Brain microvascular endothelial cell (primary cell): Measurements from ENCODE around the gene KIZ.

ENCODE experiments used
- DNase-seq: peaks from one replicate; pipeline ENCODE4 v3.0.0-alpha.2; 2020
- H3K27ac ChIP-seq: fragments of 250-450 bp; sonication (Bioruptor Pico); 2 replicates; pipeline ENCODE4 v1.5.1; 2020; ENCODE audit warnings: mild to moderate bottlenecking, moderate library complexity
- H3K27me3 ChIP-seq: fragments of 250-450 bp; sonication (Bioruptor Pico); replicated peaks from 2 replicates; pipeline ENCODE4 v1.5.1; 2020; ENCODE audit warnings: mild to moderate bottlenecking
- H3K36me3 ChIP-seq: fragments of 250-450 bp; sonication (Bioruptor Pico); replicated peaks from 2 replicates; pipeline ENCODE4 v1.5.1; 2020; ENCODE audit warnings: mild to moderate bottlenecking
- H3K4me3 ChIP-seq: 2 replicates; pipeline ENCODE4 v1.5.1; 2011; ENCODE audit warnings: low read depth, mild to moderate bottlenecking, control low read depth, low read length, moderate library complexity
- in situ Hi-C: cut with HindIII; loops from 2 replicates; pipeline ENCODE4 v1.10.0; 2017; ENCODE audit warnings: low sequenced_read_pairs, low pct_ligation_motif_present
- TF ChIP-seq, protein P1 (sequence below): IDR thresholded peaks from 2 replicates; pipeline ENCODE4 v1.5.1; 2011; ENCODE audit warnings: low read depth, mild to moderate bottlenecking, moderate library complexity, low read length, control low read depth, inconsistent platforms; ENCODE audit errors: missing control alignments

KIZ gene

DNA sequence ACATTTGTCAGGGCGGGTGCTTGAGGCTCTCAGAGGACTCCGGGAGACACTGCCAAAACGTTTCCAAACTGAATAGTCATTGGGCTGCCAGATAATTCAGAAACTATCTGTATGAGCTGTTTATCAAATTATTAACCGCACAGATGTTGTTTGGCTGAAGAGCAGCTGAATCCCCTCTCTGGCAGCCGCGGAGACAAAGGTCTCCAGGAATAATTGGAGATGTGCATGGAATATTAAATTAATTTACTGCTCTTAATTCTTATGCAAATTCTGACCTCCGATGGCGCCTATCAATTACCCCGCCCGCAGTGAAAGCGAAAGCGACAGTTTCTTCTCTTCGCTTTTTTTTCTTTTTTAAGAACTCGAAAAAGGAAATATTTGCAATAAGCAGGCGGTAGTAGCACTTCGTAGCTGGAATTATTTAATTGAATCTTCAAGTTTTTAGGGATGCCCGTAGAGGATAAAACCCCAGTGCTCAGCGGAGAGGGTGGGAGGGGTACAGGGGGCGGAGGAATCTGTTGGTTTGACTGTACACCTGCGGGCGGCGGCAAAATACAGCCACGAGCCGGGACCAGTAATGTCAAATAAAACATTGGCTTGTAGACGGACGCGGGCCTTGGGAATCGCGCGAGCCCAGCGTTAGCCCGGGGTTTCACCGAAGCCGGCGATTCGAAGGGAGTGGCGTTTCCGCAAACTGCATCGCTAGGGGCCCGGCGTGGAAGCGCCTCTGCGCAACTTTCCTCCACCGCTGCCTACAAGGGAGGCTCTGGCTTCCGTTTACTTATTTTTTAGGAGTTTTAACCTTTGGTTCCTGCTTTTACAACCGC lies 25.9 kb upstream of the KIZ start:
- H3K27ac ChIP-seq = no peak overlapping the region

DNA sequence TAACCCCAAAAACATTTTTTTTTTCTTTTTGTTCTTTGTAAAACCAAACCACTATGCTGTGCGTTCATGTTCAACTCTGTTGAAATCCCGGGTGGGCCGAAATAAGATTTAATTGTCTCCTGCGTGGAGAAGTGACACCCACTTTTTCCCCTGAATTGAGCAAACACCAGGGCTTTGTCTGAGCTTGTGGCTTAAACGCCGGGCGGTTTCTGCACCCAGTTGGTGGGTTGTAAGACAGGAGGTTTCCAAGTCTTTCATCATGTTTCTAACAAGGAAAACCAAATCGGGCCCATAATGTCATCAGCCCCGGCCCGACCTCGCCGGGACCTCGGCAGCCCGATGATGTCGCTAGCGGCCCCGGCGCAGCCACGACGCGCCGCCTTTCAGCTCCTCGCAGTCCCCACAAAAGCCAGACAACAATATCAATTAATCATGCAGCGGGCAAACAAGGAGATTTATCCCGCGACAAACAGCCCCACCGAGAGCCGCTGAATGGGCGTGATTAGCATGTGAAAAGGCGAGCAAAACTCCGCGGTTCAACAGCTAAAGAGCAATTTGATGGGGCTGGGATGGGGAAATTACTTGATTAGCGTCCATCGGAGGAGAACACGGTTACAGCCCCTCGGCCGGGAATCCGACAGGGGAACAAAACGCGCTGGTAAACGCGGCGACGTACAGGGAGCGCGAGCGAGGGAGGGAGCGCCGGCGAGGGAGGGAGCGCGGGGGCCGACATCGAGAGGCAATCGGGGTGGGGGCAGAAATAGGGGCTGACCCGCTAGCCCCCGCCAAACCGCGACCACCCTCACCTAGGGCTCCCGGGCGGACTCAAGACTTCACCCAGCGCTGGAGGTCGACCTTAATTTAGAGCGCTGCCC lies 25.1 kb upstream of the KIZ start:
- no peak overlapping the region for H3K27ac ChIP-seq
- in situ Hi-C loops = no loop called here

More for the DNA sequence above, 25.9 kb upstream of the KIZ start:
- Histone ChIP-seq H3K27me3 (peaks cover 73% of the 10 kb centered on the region), H3K36me3 (no peaks in the 10 kb centered on the region), H3K4me3 (peak overlapping the region; percentile 12)
- DNase-seq = no peak
- in situ Hi-C loops = no loop called here
- TF ChIP-seq, protein P1, sequence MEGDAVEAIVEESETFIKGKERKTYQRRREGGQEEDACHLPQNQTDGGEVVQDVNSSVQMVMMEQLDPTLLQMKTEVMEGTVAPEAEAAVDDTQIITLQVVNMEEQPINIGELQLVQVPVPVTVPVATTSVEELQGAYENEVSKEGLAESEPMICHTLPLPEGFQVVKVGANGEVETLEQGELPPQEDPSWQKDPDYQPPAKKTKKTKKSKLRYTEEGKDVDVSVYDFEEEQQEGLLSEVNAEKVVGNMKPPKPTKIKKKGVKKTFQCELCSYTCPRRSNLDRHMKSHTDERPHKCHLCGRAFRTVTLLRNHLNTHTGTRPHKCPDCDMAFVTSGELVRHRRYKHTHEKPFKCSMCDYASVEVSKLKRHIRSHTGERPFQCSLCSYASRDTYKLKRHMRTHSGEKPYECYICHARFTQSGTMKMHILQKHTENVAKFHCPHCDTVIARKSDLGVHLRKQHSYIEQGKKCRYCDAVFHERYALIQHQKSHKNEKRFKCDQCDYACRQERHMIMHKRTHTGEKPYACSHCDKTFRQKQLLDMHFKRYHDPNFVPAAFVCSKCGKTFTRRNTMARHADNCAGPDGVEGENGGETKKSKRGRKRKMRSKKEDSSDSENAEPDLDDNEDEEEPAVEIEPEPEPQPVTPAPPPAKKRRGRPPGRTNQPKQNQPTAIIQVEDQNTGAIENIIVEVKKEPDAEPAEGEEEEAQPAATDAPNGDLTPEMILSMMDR = no peak

DNA sequence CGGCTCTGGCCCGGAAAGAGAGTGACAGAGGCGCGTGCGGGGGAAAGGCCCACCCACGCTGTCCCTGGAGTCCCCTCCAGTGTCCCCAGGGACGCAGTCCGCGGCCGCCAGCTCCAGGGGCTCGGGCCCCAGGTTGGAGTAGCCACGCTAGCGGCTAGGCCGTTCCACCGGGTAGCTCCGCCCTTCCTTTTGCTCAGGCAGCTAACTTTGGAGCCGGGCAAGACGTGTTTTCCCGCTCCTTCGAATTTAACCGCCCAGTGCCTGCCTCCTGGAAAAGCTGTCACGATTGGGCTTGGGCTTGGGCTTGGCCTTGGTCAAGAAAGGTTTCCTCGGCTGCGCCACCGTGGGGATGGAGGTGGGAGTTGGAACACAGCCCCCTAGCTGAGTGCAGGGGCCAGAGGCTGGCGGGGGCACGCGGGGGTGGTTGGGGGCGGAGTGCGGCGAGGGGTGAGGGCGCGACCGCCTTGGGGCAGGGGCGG lies 24.4 kb upstream of the KIZ start:
- in situ Hi-C loops = no loop called here
- H3K36me3 ChIP-seq = no peaks in the 10 kb centered on the region
- DNase-seq = no peak
- no peak overlapping the region for H3K27ac ChIP-seq
- TF ChIP-seq, protein P1 = no peak
- peaks cover 87% of the 10 kb centered on the region for H3K27me3 ChIP-seq
- no peak overlapping the region for H3K4me3 ChIP-seq

More for the DNA sequence above, 25.1 kb upstream of the KIZ start:
- no peak for DNase-seq
- H3K27me3 ChIP-seq = peaks cover 80% of the 10 kb centered on the region
- no peaks in the 10 kb centered on the region for H3K36me3 ChIP-seq
- TF ChIP-seq, protein P1 = no peak
- H3K4me3 ChIP-seq = no peak overlapping the region

DNA sequence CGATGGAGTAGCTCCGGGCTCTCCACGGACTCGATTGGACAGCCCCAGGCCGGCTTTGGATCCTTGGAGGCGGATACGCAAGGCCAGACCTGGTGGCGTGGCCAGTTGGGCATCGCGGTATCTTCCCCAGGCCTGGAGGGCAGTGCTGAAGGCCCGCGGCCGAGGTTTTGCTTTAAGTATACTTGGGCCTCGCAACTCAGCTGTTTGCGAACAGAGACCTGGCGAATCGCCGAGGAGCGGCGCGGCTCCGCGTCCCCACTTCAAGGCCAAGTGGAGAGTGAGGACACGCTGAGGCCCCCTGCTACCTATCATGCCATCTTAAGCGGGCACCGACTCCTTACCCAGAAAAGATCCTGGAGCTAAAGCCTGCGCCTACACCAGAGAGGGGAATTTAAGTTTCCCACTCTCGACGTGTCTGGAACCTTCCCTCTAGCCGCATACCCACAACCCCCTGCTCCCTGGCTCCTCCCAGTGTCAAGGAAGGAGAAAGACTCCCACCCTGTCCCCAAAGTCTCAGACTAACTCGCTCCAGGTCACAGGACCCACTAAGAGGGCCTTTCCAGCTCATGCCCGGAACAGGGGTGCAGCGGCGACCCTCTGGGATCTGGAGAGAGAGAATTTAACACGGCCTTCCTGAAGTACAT lies 23.8 kb upstream of the KIZ start:
- no peak for DNase-seq
- Histone ChIP-seq H3K27me3 (peaks cover 93% of the 10 kb centered on the region), H3K4me3 (no peak overlapping the region)

DNA sequence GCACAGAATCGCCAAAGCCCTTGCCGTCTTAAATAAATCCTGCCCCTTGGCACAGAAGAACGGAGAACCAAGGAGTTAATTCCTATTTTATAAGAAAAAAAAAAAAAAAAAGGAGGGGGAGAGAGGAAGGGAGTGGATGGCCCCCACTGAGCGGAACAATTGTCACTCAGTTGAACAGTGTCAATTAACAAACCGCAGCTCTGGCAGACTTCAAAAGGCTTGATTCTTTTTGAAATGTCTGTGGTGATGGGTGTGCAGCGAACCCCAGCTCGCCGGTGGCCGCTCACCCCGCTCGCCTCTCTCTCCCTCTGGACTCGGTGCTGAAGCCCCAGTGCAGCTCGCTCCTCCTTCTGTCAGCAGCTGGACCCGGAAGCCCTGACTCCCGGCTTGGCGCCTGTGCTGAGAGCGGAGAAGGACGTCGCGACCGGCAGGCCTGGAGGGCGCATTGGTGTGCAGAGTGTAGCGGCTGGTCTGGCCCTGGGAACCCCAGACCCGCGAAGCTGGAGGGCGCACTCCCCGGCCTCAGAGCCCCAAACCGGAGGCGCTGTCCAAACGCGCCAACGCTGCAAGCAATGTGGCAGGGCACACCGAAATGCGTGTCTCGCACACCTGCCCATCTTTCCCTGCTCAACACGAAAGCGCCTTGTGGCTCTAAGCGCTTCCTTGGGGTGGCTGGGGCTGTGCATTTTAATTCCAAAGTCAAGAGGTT lies 23.1 kb upstream of the KIZ start:
- TF ChIP-seq, protein P1 = no peak
- H3K27me3 ChIP-seq = peaks cover 97% of the 10 kb centered on the region
- no peak overlapping the region for H3K27ac ChIP-seq
- no peaks in the 10 kb centered on the region for H3K36me3 ChIP-seq
- H3K4me3 ChIP-seq = no peak overlapping the region
- in situ Hi-C loops = no loop called here
- no peak for DNase-seq

More for the DNA sequence above, 23.8 kb upstream of the KIZ start:
- Histone ChIP-seq H3K27ac (no peak overlapping the region), H3K36me3 (no peaks in the 10 kb centered on the region)
- TF ChIP-seq, protein P1 = no peak
- in situ Hi-C loops = no loop called here
